H9 (cell line): Measurements from ENCODE around the gene CTXN1. TPM values are rescaled to one million over a fixed set of nuclear protein-coding genes. Genes with fewer than 3 reads are reported as not detected.
A peak's percentile ranks its signal among the peaks of the same experiment; 100 is the strongest.

Source experiments
- DNase-seq: peaks from one replicate; pipeline ENCODE4 v3.0.0-alpha.2; 2017
- H2AFZ ChIP-seq: one replicate; pipeline ENCODE4 v1.6.1; 2013; ENCODE audit warnings: mild to moderate bottlenecking, low read length, control low read depth, moderate library complexity
- H2AK5ac ChIP-seq: 2 replicates; pipeline ENCODE4 v1.6.1; 2013; ENCODE audit warnings: low read length, control low read depth, mixed read lengths; ENCODE audit not compliant: insufficient read length
- H2BK120ac ChIP-seq: one replicate; pipeline ENCODE4 v1.6.1; 2013; ENCODE audit warnings: low read depth, mild to moderate bottlenecking, low read length, control low read depth, inconsistent platforms; ENCODE audit not compliant: poor library complexity, severe bottlenecking
- H2BK12ac ChIP-seq: 2 replicates; pipeline ENCODE4 v1.6.1; 2013; ENCODE audit warnings: low read length, control low read depth, mixed read lengths, low read depth; ENCODE audit not compliant: insufficient read length
- H2BK15ac ChIP-seq: 2 replicates; pipeline ENCODE4 v1.6.1; 2013; ENCODE audit warnings: low read depth, low read length, control low read depth
- H2BK20ac ChIP-seq: one replicate; pipeline ENCODE4 v1.6.1; 2013; ENCODE audit warnings: low read depth, mild to moderate bottlenecking, low read length, control low read depth, inconsistent platforms; ENCODE audit not compliant: poor library complexity, severe bottlenecking
- H2BK5ac ChIP-seq: 2 replicates; pipeline ENCODE4 v1.6.1; 2013; ENCODE audit warnings: low read length, control low read depth, mixed read lengths; ENCODE audit not compliant: insufficient read length
- H3K14ac ChIP-seq: 2 replicates; pipeline ENCODE4 v1.6.1; 2013; ENCODE audit warnings: low read length, control low read depth; ENCODE audit not compliant: insufficient read depth
- H3K18ac ChIP-seq: 2 replicates; pipeline ENCODE4 v1.6.1; 2013; ENCODE audit warnings: low read depth, mild to moderate bottlenecking, mixed read lengths, low read length, control low read depth; ENCODE audit not compliant: insufficient read length
- H3K23ac ChIP-seq: 2 replicates; pipeline ENCODE4 v1.6.1; 2013; ENCODE audit warnings: low read length, control low read depth, mixed read lengths, low read depth; ENCODE audit not compliant: insufficient read length
- H3K23me2 ChIP-seq: 2 replicates; pipeline ENCODE4 v1.6.1; 2013; ENCODE audit warnings: low read depth, mild to moderate bottlenecking, mixed read lengths, low read length, control low read depth; ENCODE audit not compliant: insufficient read length, poor library complexity, severe bottlenecking
- H3K27ac ChIP-seq: 2 replicates; pipeline ENCODE4 v1.5.1; 2013; ENCODE audit warnings: low read length, control low read depth, mixed read lengths, low read depth; ENCODE audit not compliant: insufficient read length
- H3K27me3 ChIP-seq: 2 replicates; pipeline ENCODE4 v1.6.1; 2013; ENCODE audit warnings: low read length, control low read depth, inconsistent platforms; ENCODE audit not compliant: insufficient read depth
- H3K4ac ChIP-seq: 2 replicates; pipeline ENCODE4 v1.6.1; 2013; ENCODE audit warnings: low read depth, mild to moderate bottlenecking, control low read depth, inconsistent platforms, low read length, moderate library complexity
- H3K4me1 ChIP-seq: 2 replicates; pipeline ENCODE4 v1.6.1; 2013; ENCODE audit warnings: low read length, control low read depth, inconsistent platforms; ENCODE audit not compliant: insufficient read depth
- H3K4me2 ChIP-seq: 2 replicates; pipeline ENCODE4 v1.6.1; 2013; ENCODE audit warnings: low read length, control low read depth, mixed read lengths; ENCODE audit not compliant: insufficient read length, insufficient read depth
- H3K56ac ChIP-seq: 2 replicates; pipeline ENCODE4 v1.6.1; 2013; ENCODE audit warnings: low read depth, mild to moderate bottlenecking, mixed read lengths, low read length, control low read depth; ENCODE audit not compliant: insufficient read length
- H3K79me1 ChIP-seq: 2 replicates; pipeline ENCODE4 v1.6.1; 2013; ENCODE audit warnings: low read depth, mild to moderate bottlenecking, moderate library complexity, low read length, control low read depth, inconsistent platforms; ENCODE audit not compliant: insufficient read depth, poor library complexity, severe bottlenecking
- H3K79me2 ChIP-seq: 2 replicates; pipeline ENCODE4 v1.6.1; 2013; ENCODE audit warnings: low read length, control low read depth, inconsistent platforms; ENCODE audit not compliant: insufficient read depth
- H3K9ac ChIP-seq: 2 replicates; pipeline ENCODE4 v1.6.1; 2013; ENCODE audit warnings: low read length, control low read depth, mixed read lengths; ENCODE audit not compliant: insufficient read length; ENCODE audit errors: extremely low read depth
- H3K9me3 ChIP-seq: one replicate; pipeline ENCODE4 v1.6.1; 2013; ENCODE audit warnings: low read depth, low read length, inconsistent platforms; ENCODE audit not compliant: control insufficient read depth
- H3T11ph ChIP-seq: one replicate; pipeline ENCODE4 v1.6.1; 2013; ENCODE audit warnings: mild to moderate bottlenecking, low read length, control low read depth, inconsistent platforms
- H4K20me1 ChIP-seq: one replicate; pipeline ENCODE4 v1.6.1; 2013; ENCODE audit not compliant: control insufficient read depth, insufficient read length, insufficient read depth
- H4K5ac ChIP-seq: 2 replicates; pipeline ENCODE4 v1.6.1; 2013; ENCODE audit warnings: low read depth, mild to moderate bottlenecking, mixed read lengths, low read length, control low read depth; ENCODE audit not compliant: insufficient read length
- H4K8ac ChIP-seq: replicated peaks from 2 replicates; pipeline ENCODE4 v1.6.1; 2013; ENCODE audit warnings: low read length, control low read depth, mixed read lengths, low read depth; ENCODE audit not compliant: insufficient read length
- H4K91ac ChIP-seq: 2 replicates; pipeline ENCODE4 v1.6.1; 2013; ENCODE audit warnings: low read depth, mild to moderate bottlenecking, moderate library complexity, mixed read lengths, low read length, control low read depth; ENCODE audit not compliant: insufficient read length
- H3K27ac Mint-ChIP-seq, 3 experiments: 2 replicates in 2 of 3; 3 replicates in 1 of 3; pipeline ENCODE4 v1.8.0; 2020 to 2021; ENCODE audit warnings: mixed read lengths in 3 of 3, mild to moderate bottlenecking in 1 of 3, moderate library complexity in 1 of 3
- H3K27me3 Mint-ChIP-seq: 2 replicates; pipeline ENCODE4 v1.8.0; 2021; ENCODE audit warnings: low read depth, mild to moderate bottlenecking, moderate library complexity, mixed read lengths
- H3K36me3 Mint-ChIP-seq, 3 experiments: 2 replicates in 2 of 3; 3 replicates in 1 of 3; pipeline ENCODE4 v1.8.0; 2020 to 2021; ENCODE audit warnings: low read depth in 3 of 3, mixed read lengths in 3 of 3; ENCODE audit not compliant: insufficient read depth in 1 of 3
- H3K4me1 Mint-ChIP-seq, 2 experiments: 2 replicates each; pipeline ENCODE4 v1.8.0; 2020; ENCODE audit warnings: mixed read lengths in 2 of 2
- H3K4me3 Mint-ChIP-seq, 2 experiments: 2 replicates in 1 of 2; 3 replicates in 1 of 2; pipeline ENCODE4 v1.8.0; 2020 to 2021; ENCODE audit warnings: mild to moderate bottlenecking in 2 of 2, mixed read lengths in 2 of 2, moderate library complexity in 1 of 2
- H3K9me3 Mint-ChIP-seq, 2 experiments: 2 replicates in 1 of 2; 3 replicates in 1 of 2; pipeline ENCODE4 v1.8.0; 2020; ENCODE audit warnings: mild to moderate bottlenecking in 2 of 2, mixed read lengths in 2 of 2, moderate library complexity in 1 of 2
- CTCF ChIP-seq: fragments of 200-600 bp; sonication (generic); conservative IDR thresholded peaks from 3 replicates; pipeline ENCODE4 v1.8.0; 2021; ENCODE audit warnings: antibody characterized with exemption, mild to moderate bottlenecking
- WGBS: extraction: QIAGEN DNeasy Blood & Tissue Kit; methylation state at CpG from one replicate; pipeline ENCODE4 v1.1.7; 2013; ENCODE audit warnings: missing lambda C conversion rate, low lambda C conversion rate, mixed read lengths; ENCODE audit not compliant: insufficient read length; ENCODE audit errors: extremely low coverage; 5-methylcytosine and 5-hydroxymethylcytosine counted together
- total RNA-seq: library from RNA; stranded (reverse); gene quantifications from 2 replicates; pipeline ENCODE4 v1.2.1, GENCODE V29; 2021

The CTXN1 gene
- total RNA-seq, 1 experiment from 2014 or later = 22.7 TPM

GRCh38 chr19:7921302-7921966 is 4.5 kb downstream of the CTXN1 start:
- Histone ChIP-seq H3K79me1 (no peaks in the 10 kb centered on the region), H2BK12ac (no peak overlapping the region), H3K4me1 (0 out of 2 replicates have a peak, but pooled peaks cover 3% of the 10 kb centered on the region), H2AFZ (no peak overlapping the region), H4K5ac (no peak overlapping the region), H2BK5ac (no peak overlapping the region), H2BK20ac (no peak overlapping the region), H3K23ac (no peak overlapping the region), H3K9ac (no peak overlapping the region), H3K14ac (no peak overlapping the region), H3K79me2 (no peaks in the 10 kb centered on the region), H2BK120ac (no peak overlapping the region), H4K20me1 (no peaks in the 10 kb centered on the region), H3K27ac (no peak overlapping the region), H2BK15ac (no peak overlapping the region), H3K18ac (no peak overlapping the region), H3T11ph (no peak overlapping the region), H3K27me3 (peaks cover 7% of the 10 kb centered on the region; the same call in 1 of the 2 replicates), H3K9me3 (no peaks in the 10 kb centered on the region), H3K56ac (no peak overlapping the region), H2AK5ac (no peak overlapping the region), H4K91ac (no peak overlapping the region), H3K4me2 (peak overlapping the region; percentile 28), H3K4ac (no peak overlapping the region), H4K8ac (no peak overlapping the region), H3K23me2 (peaks cover 14% of the 10 kb centered on the region)
- Mint-ChIP-seq H3K27me3 (peaks cover 31% of the 10 kb centered on the region), H3K4me3 (peak overlapping the region; percentile 65 to 84), H3K4me1 (peaks cover 21 to 26% of the 10 kb centered on the region in 2 experiments), H3K9me3 (no peaks in the 10 kb centered on the region; a peak in 1 of 5 replicates), H3K27ac (no peak overlapping the region), H3K36me3 (peaks cover 7 to 13% (median 12%) of the 10 kb centered on the region in 3 experiments; a peak in 5 of 7 replicates)
- no peak for DNase-seq
- no peak for TF ChIP-seq CTCF
- WGBS = no CpG with 5 or more reads among the region's 17 CpGs
